Stimulated activated CD4-positive, alpha-beta T cell treated with anti-CD3 and anti-CD28 coated beads, Interleukin-12 subunit alpha, Interleukin-12 subunit beta, amount 100 ng/mL, for 48 hours (primary cell): ENCODE measurements around the gene GAGE12J.
"Not testable (repeated sequence)": the region's sequence is repeated elsewhere in the genome, so short reads cannot be mapped to it uniquely, and the experiment has no call there.

Source experiments
- DNase-seq, 3 donors: peaks; one replicate each; pipeline ENCODE4 v3.0.0-alpha.2; 2020; ENCODE audit warnings: low read depth in 2 of 3, low spot score in 1 of 3

GAGE12J gene

GRCh38 chrX:49309401-49309981 lies 12.3 kb upstream of the GAGE12J start:
- no peak for DNase-seq

GRCh38 chrX:49310371-49310770 lies 11.5 kb upstream of the GAGE12J start:
- no peak for DNase-seq

- DNase-seq = no peak
Observed at GRCh38 chrX:49312176-49312575, 9.7 kb upstream of the GAGE12J start.

GRCh38 chrX:49316085-49316484 lies 5.8 kb upstream of the GAGE12J start:
- no peak for DNase-seq

GRCh38 chrX:49322266-49322665 lies 429 bp downstream of the GAGE12J start:
- not testable (repeated sequence) for DNase-seq

GRCh38 chrX:49323735-49324134 lies 1.9 kb downstream of the GAGE12J start:
- not testable (repeated sequence) for DNase-seq

GRCh38 chrX:49330421-49330820 lies 8.6 kb downstream of the GAGE12J start:
- DNase-seq = not testable (repeated sequence)

- DNase-seq = not testable (repeated sequence)
Observed at GRCh38 chrX:49331282-49331681, 9.4 kb downstream of the GAGE12J start, which contains the start of gene GAGE13. Gene GAGE13, plus strand, starts transcription at chrX:49331582. Its CDS starts 1,156 bp downstream, at chrX:49332738.

GRCh38 chrX:49331841-49332240 lies 10.0 kb downstream of the GAGE12J start:
- DNase-seq = not testable (repeated sequence)

GRCh38 chrX:49341449-49341848 lies 19.6 kb downstream of the GAGE12J start:
- DNase-seq = not testable (repeated sequence)

GRCh38 chrX:49344496-49345175 lies 22.8 kb downstream of the GAGE12J start:
- DNase-seq = not testable (repeated sequence)

- DNase-seq = not testable (repeated sequence)
Observed at GRCh38 chrX:49345402-49345801, 23.6 kb downstream of the GAGE12J start.

- DNase-seq = not testable (repeated sequence)
Observed at GRCh38 chrX:49346150-49346549, 24.3 kb downstream of the GAGE12J start.
